K562 (cell line): ENCODE data around the gene GLYATL1B. TPM values are rescaled to one million over a fixed set of nuclear protein-coding genes. Genes with fewer than 3 reads are reported as not detected.

Experiments used
- ATAC-seq: fragments of 200-7000 bp; cut with Tn5 transposase; 3 replicates; pipeline ENCODE4 v1.9.1; 2020; ENCODE audit warnings: moderate library complexity
- BruUV-seq: library from RNA; stranded (reverse); fragments of 400-500 nt; replicated peaks from 2 replicates; lab custom pipeline; 2021; lab: Mats Ljungman, UMichigan
- CTCF ChIA-PET: fragments of 300-600 bp; formaldehyde crosslinking; extraction: SDS; loops from one replicate; lab custom pipeline; 2021; ENCODE audit warnings: low intra/inter-chr PET ratio; lab: Yijun Ruan, JAX
- POLR2A ChIA-PET: fragments of 300-600, 350-650 bp; sonication (Branson Sonifier 250); formaldehyde crosslinking; extraction: SDS; loops from one replicate; lab custom pipeline; 2021; ENCODE audit warnings: antibody characterized with exemption, inconsistent platforms; lab: Yijun Ruan, JAX
- DNase-seq, 4 experiments: peaks; one replicate each; pipeline versions ENCODE4 v3.0.0 to v3.0.0-alpha.2; 2011 to 2018; ENCODE audit warnings: low spot score in 3 of 4, mixed read lengths in 3 of 4; ENCODE audit errors: extremely low read depth in 1 of 4
- FAIRE-seq: peaks from 2 replicates; lab custom pipeline; 2011; peaks lifted over from hg19 to GRCh38; lab: Jason Lieb, UNC
- H2AFZ ChIP-seq: 2 replicates; pipeline ENCODE4 v1.6.0; 2011; ENCODE audit warnings: low read depth, low read length, control low read depth, inconsistent platforms
- H3K27ac ChIP-seq: fragments of 200-600 bp; 3 replicates; pipeline ENCODE4 v1.8.0; 2011; ENCODE audit warnings: low read depth, mild to moderate bottlenecking, control low read depth, inconsistent platforms, low read length, moderate library complexity, mixed read lengths; ENCODE audit errors: extremely low read depth
- H3K27me3 ChIP-seq, 2 experiments: fragments of 300-600 bp in 1 of 2; 2 replicates in 1 of 2; 3 replicates in 1 of 2; pipeline versions ENCODE4 v1.6.0 to v1.8.0; 2011; ENCODE audit warnings: inconsistent platforms in 2 of 2, low read length in 2 of 2, mild to moderate bottlenecking in 1 of 2, mixed read lengths in 1 of 2, moderate library complexity in 1 of 2; ENCODE audit not compliant: control insufficient read depth in 2 of 2, insufficient read depth in 2 of 2
- H3K36me3 ChIP-seq: fragments of 300-600 bp; 3 replicates; pipeline ENCODE4 v1.8.0; 2011; ENCODE audit warnings: mild to moderate bottlenecking, low read length, inconsistent platforms; ENCODE audit not compliant: control insufficient read depth, insufficient read depth
- H3K4me1 ChIP-seq, 2 experiments: fragments of 200-600 bp in 1 of 2; replicated peaks in 1 of 2; 2 replicates in 1 of 2; 3 replicates in 1 of 2; pipeline versions ENCODE4 v1.5.1 to v1.8.0; 2011; ENCODE audit warnings: inconsistent platforms in 2 of 2, low read length in 2 of 2, mild to moderate bottlenecking in 1 of 2, mixed read lengths in 1 of 2, moderate library complexity in 1 of 2; ENCODE audit not compliant: control insufficient read depth in 2 of 2, insufficient read depth in 2 of 2
- H3K4me2 ChIP-seq: 2 replicates; pipeline ENCODE4 v1.6.1; 2011; ENCODE audit warnings: low read length, control low read depth, inconsistent platforms, mixed read lengths; ENCODE audit not compliant: insufficient read depth
- H3K4me3 ChIP-seq: fragments of 200-600 bp; sonication (generic), shearing (Covaris generic); 2 replicates; pipeline ENCODE4 v1.5.1; 2016; ENCODE audit warnings: control low read depth, inconsistent platforms
- H3K79me2 ChIP-seq: fragments of 200-600 bp; 3 replicates; pipeline ENCODE4 v1.8.0; 2011; ENCODE audit warnings: low read length, inconsistent platforms; ENCODE audit not compliant: control insufficient read depth, insufficient read depth
- H3K9ac ChIP-seq, 2 experiments: 2 replicates each; pipeline versions ENCODE4 v1.6.0 to v1.6.1; 2011; ENCODE audit warnings: low read depth in 2 of 2, low read length in 2 of 2, control low read depth in 1 of 2, inconsistent platforms in 1 of 2, mild to moderate bottlenecking in 1 of 2, mixed read lengths in 1 of 2; ENCODE audit not compliant: insufficient read depth in 1 of 2
- H3K9me1 ChIP-seq: one replicate; pipeline ENCODE4 v1.6.0; 2011; ENCODE audit warnings: inconsistent platforms, mild to moderate bottlenecking, low read length, moderate library complexity; ENCODE audit not compliant: control insufficient read depth, insufficient read depth
- H3K9me3 ChIP-seq: replicated peaks from 2 replicates; pipeline ENCODE4 v1.5.1; 2011; ENCODE audit warnings: low read depth, low read length, inconsistent platforms; ENCODE audit not compliant: control insufficient read depth, insufficient read depth
- H4K20me1 ChIP-seq: replicated peaks from 2 replicates; pipeline ENCODE4 v1.6.1; 2011; ENCODE audit warnings: low read length, inconsistent platforms, mixed read lengths; ENCODE audit not compliant: control insufficient read depth, insufficient read depth
- E2F6 ChIP-seq, 2 experiments: IDR thresholded peaks; 2 replicates each; pipeline ENCODE4 v1.6.1; 2011; ENCODE audit warnings: borderline replicate concordance in 1 of 2, control low read depth in 1 of 2, low read depth in 1 of 2, low read length in 1 of 2, mild to moderate bottlenecking in 1 of 2, mixed read lengths in 1 of 2, moderate library complexity in 1 of 2; ENCODE audit not compliant: insufficient read depth in 1 of 2, insufficient read length in 1 of 2, poor library complexity in 1 of 2, severe bottlenecking in 1 of 2; ENCODE audit errors: extremely low read depth in 1 of 2
- NRF1 ChIP-seq, 2 experiments: fragments of 450-650 bp; IDR thresholded peaks in 1 of 2; conservative IDR thresholded peaks in 1 of 2; 2 replicates each; pipeline ENCODE4 v1.6.1; 2014; ENCODE audit warnings: mild to moderate bottlenecking in 2 of 2
- PBX2 ChIP-seq, 2 experiments: IDR thresholded peaks in 1 of 2; conservative IDR thresholded peaks in 1 of 2; 2 replicates each; pipeline ENCODE4 v1.6.1; 2016; ENCODE audit warnings: low read depth in 2 of 2, mild to moderate bottlenecking in 1 of 2, missing compliant biosample characterization in 1 of 2, missing genetic modification characterization in 1 of 2, moderate library complexity in 1 of 2
- ZNF12 ChIP-seq: sonication (generic); formaldehyde crosslinking; IDR thresholded peaks from 2 replicates; pipeline ENCODE4 v1.4.0; 2020; ENCODE audit warnings: mild to moderate bottlenecking, missing genetic modification reagents
- ZNF232 ChIP-seq: sonication (generic); formaldehyde crosslinking; IDR thresholded peaks from 2 replicates; pipeline ENCODE4 v1.8.0; 2022; ENCODE audit warnings: mild to moderate bottlenecking, missing genetic modification reagents
- WGBS: fragments of 100-300 bp; shearing (Covaris generic); methylation state at CpG from one replicate; pipeline ENCODE4 v1.1.6; 2016; ENCODE audit warnings: low coverage, mixed read lengths; ENCODE audit not compliant: insufficient coverage; ENCODE audit errors: missing lambda C conversion rate; 5-methylcytosine and 5-hydroxymethylcytosine counted together
- in situ Hi-C: fragments of 300-500 bp; cut with MboI; formaldehyde crosslinking; loops from 4 replicates; pipeline ENCODE4 v1.15.0; 2018; ENCODE audit warnings: inconsistent platforms, mixed read lengths
- intact Hi-C: fragments of 100-400 bp; cut with micrococcal nuclease; formaldehyde crosslinking; loops from 2 replicates; pipeline ENCODE4 v1.14.2; 2022
- polyA plus RNA-seq, 8 experiments: library from polyadenylated mRNA; depleted of rRNA in 4 of 8; stranded (reverse) in 5 of 8; unstranded in 3 of 8; fragments of >200 nt; fragmentation: Nextera tagmentation in 2 of 8; fragmentation: Illumina TruSeq in 1 of 8; extraction: Ambion mirVana in 2 of 8; extraction: Trizol in 1 of 8; gene quantifications; 2 replicates each; pipeline versions ENCODE4 v1.2.1 to v1.2.3, GENCODE V29; 2011 to 2014; ENCODE audit warnings: inconsistent platforms in 1 of 8, missing spikeins in 1 of 8
- total RNA-seq, 7 experiments: library from RNA; depleted of rRNA in 6 of 7; stranded (reverse); fragments of >200 nt in 6 of 7; fragmentation: Illumina TruSeq in 2 of 7; extraction: Trizol in 2 of 7; gene quantifications; 2 replicates each; pipeline versions ENCODE4 v1.2.1 to v1.2.3, GENCODE V29; 2011 to 2021; ENCODE audit warnings: low replicate concordance in 1 of 7
- TF ChIP-seq, protein P1 (sequence below): fragments of 450-650 bp; IDR thresholded peaks from 2 replicates; pipeline ENCODE4 v1.6.1; 2016

GLYATL1B gene
- total and polyA plus RNA-seq, 9 of the 15 experiments (the other 6 are each of a cell fraction or from before 2014, with no cell fraction given): not detected

DNA sequence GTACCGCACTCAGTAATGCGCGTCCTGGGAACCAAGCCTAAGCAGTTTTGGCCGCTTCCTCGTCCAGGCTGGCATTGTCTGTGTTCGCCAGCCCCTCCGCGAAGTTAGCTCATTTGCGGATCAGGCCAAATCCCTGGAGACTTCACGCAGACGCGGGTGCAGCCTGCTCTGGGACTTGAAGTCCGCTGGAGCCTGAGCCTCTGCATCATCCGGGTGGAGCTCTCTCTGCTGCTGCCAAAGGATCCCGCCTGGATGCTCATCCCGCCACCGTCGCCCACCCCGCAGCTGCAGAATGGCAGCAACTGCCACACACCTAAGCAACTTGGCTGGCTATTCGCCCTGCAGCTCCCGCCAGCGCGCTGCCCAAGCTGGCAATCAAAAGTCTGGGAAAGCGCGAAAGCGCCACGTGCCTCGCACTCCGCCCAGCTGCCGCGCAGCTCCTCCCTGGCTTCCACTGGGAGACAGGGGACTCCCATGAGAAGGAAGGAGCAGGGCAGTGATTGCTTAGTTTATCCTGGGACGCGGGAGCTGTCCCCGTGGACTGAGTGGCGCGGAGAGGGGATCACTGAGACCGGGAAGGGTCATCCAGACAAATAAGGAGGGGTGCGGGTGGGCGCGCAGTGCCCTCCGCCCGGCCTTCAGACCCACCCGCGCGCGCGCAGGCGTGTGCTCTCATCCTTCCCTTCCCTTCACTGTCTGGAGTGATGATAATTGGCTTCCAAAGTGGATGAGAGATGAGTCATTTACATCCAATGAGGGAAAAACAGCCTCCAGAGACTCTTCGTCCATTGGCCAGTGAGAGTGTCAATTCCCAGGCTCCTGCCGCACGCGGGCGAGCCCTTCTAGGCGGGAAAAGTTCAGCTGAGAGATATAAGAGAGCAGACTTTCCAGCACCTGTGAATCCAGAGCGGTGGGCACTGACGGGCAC lies 23.2 kb upstream of the GLYATL1B start:
- H3K4me1 ChIP-seq: 0 out of 5 replicates have a peak, but pooled peaks cover 0 to 3% of the 10 kb centered on the region in 2 experiments
- no peak overlapping the region for H3K4me2 ChIP-seq
- no peaks in the 10 kb centered on the region for H3K9me1 ChIP-seq
- peaks cover 0 to 18% of the 10 kb centered on the region in 2 experiments; a peak in 4 of 5 replicates for H3K27me3 ChIP-seq
- H4K20me1 ChIP-seq: no peaks in the 10 kb centered on the region
- no peaks in the 10 kb centered on the region for H3K79me2 ChIP-seq
- H3K36me3 ChIP-seq: no peaks in the 10 kb centered on the region
- H3K4me3 ChIP-seq: no peak overlapping the region
- TF ChIP-seq NRF1 (conservative IDR thresholded peaks at IDR 0.05 in 1 of 2, IDR thresholded peaks at IDR 0.05 in 1 of 2) (peak in 1 of 2 experiments; percentile 32; a peak in 1 of 4 replicates), ZNF232 (no peak), PBX2 (CRISPR knock-in tag; IDR thresholded peaks at IDR 0.05; ENCODE audit: low read depth) (no peak), PBX2 (tag; conservative IDR thresholded peaks at IDR 0.05; ENCODE audit: low read depth) (peak; percentile 27; the same call in 1 of the 2 replicates), E2F6 (IDR thresholded peaks at IDR 0.05; ENCODE audit: borderline replicate concordance in 1 of 2, extremely low read depth in 1 of 2, insufficient read depth in 1 of 2, insufficient read length in 1 of 2, low read depth in 1 of 2, low read length in 1 of 2, poor library complexity in 1 of 2, severe bottlenecking in 1 of 2) (peak in 1 of 2 experiments; percentile 77), ZNF12 (CRISPR knock-in tag) (no peak)
- TF ChIP-seq, protein P1, sequence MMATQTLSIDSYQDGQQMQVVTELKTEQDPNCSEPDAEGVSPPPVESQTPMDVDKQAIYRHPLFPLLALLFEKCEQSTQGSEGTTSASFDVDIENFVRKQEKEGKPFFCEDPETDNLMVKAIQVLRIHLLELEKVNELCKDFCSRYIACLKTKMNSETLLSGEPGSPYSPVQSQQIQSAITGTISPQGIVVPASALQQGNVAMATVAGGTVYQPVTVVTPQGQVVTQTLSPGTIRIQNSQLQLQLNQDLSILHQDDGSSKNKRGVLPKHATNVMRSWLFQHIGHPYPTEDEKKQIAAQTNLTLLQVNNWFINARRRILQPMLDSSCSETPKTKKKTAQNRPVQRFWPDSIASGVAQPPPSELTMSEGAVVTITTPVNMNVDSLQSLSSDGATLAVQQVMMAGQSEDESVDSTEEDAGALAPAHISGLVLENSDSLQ: peak; percentile 75
- TF ChIP-seq, all 486 proteins: peak for 4
- ChIA-PET POLR2A (interaction anchor here (0.6 kb wide), 1 partner anchor 417 kb away, joined by 3 read pairs; no protein-coding TSS in a partner anchor), CTCF (no interaction called here)
- no peak overlapping the region for H3K27ac ChIP-seq
- H3K9ac ChIP-seq: no peak overlapping the region
- BruUV-seq: no TSS peak
- ATAC-seq (no peak), DNase-seq (no peak), FAIRE-seq (no peak)
- H2AFZ ChIP-seq: no peak overlapping the region
- intact Hi-C loops (no loop called here), in situ Hi-C loops (no loop called here)
- no peaks in the 10 kb centered on the region for H3K9me3 ChIP-seq
- WGBS: 14% methylated on average over 55 of the region's 56 CpGs
